ENCODE data around the gene CCDC117. TPM values are rescaled to one million over a fixed set of nuclear protein-coding genes. Genes with fewer than 3 reads are reported as not detected.
"Not testable (repeated sequence)": the region's sequence is repeated elsewhere in the genome, so short reads cannot be mapped to it uniquely, and the experiment has no call there.

CCDC117 gene
- total and polyA plus RNA-seq, 2 donors (not counting 1 experiment from before 2014, with no cell fraction given) = 12.4 to 16.7 TPM

DNA sequence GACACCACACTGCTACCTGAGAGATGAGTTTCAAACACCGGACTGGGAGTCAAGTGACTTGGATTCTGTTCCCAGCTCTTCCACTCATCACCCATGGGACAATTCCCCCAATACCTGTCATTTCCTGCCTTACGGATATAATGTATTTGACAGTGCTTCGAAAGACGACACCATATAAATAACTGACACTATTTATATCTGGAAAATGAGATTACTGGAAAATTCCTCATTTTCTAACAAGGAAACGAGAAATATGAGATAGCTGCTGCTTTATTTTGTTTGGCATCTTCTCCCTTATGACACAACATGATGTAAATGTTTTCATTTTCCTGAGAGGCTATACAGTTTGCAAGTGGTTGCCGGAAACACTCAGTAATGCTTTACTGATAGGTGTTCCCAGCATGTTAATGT lies 22.0 kb upstream of the CCDC117 start:
- peak; percentile 84 to 87 for DNase-seq (ENCODE audit: low read depth in 2 of 2)
- H3K9ac ChIP-seq (ENCODE audit: insufficient read depth, low read length) = no peak overlapping the region
- H3K4me2 ChIP-seq (ENCODE audit: extremely low read depth, insufficient read depth, low read length) = peak overlapping the region; percentile 51

DNA sequence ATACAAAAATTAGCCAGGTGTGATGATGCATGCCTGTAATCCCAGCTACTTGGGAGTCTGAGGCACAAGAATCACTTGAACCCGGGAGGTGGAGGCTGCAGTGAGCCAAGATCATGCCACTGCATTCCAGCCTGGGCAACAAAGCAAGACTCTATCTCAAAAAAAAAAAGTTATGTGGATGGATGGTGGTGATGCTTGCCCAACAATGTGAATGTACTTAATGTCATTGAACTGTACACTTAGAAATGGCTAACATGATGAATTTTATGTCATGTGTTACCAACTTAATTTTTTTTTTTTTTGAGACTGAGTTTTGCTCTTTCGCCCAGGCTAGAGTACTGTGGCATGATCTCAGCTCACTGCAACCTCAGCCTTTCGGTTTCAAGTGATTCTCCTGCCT lies 18.0 kb upstream of the CCDC117 start:
- H3K9ac ChIP-seq (ENCODE audit: insufficient read depth, low read length); H4K20me1 ChIP-seq (ENCODE audit: control insufficient read depth, extremely low read depth, insufficient read depth, low read length); H3K9me3 ChIP-seq (ENCODE audit: control insufficient read depth, insufficient read depth, low read depth, low read length); H3K4me3 ChIP-seq (replicated peaks in 1 of 4; ENCODE audit: control extremely low read depth in 1 of 4, insufficient read depth in 1 of 4, low read depth in 3 of 4, low read length in 4 of 4); H3K79me2 ChIP-seq (ENCODE audit: control insufficient read depth, insufficient read depth, low read length); H3K36me3 ChIP-seq (ENCODE audit: control insufficient read depth, insufficient read depth, low read length); H3K27ac ChIP-seq (ENCODE audit: insufficient read depth, low read length); DNase-seq (ENCODE audit: low read depth in 2 of 2); H3K27me3 ChIP-seq (ENCODE audit: control insufficient read depth, insufficient read depth, low read length); H3K4me1 ChIP-seq (ENCODE audit: control insufficient read depth, extremely low read depth, insufficient read depth, low read length); H3K4me2 ChIP-seq (ENCODE audit: extremely low read depth, insufficient read depth, low read length); H2AFZ ChIP-seq (ENCODE audit: low read length): not testable (repeated sequence)

More for the DNA sequence above, 22.0 kb upstream of the CCDC117 start:
- H3K4me3 ChIP-seq (replicated peaks in 1 of 4; ENCODE audit: control extremely low read depth in 1 of 4, insufficient read depth in 1 of 4, low read depth in 3 of 4, low read length in 4 of 4) = peak overlapping the region in 1 of 4 experiments; percentile 23
- no peaks in the 10 kb centered on the region for H3K79me2 ChIP-seq (ENCODE audit: control insufficient read depth, insufficient read depth, low read length)
- H3K27me3 ChIP-seq (ENCODE audit: control insufficient read depth, insufficient read depth, low read length) = no peaks in the 10 kb centered on the region
- TF ChIP-seq EZH2 (IDR thresholded peaks at IDR 0.05; ENCODE audit: low read length, missing control alignments) = no peak
- TF ChIP-seq, protein P1, sequence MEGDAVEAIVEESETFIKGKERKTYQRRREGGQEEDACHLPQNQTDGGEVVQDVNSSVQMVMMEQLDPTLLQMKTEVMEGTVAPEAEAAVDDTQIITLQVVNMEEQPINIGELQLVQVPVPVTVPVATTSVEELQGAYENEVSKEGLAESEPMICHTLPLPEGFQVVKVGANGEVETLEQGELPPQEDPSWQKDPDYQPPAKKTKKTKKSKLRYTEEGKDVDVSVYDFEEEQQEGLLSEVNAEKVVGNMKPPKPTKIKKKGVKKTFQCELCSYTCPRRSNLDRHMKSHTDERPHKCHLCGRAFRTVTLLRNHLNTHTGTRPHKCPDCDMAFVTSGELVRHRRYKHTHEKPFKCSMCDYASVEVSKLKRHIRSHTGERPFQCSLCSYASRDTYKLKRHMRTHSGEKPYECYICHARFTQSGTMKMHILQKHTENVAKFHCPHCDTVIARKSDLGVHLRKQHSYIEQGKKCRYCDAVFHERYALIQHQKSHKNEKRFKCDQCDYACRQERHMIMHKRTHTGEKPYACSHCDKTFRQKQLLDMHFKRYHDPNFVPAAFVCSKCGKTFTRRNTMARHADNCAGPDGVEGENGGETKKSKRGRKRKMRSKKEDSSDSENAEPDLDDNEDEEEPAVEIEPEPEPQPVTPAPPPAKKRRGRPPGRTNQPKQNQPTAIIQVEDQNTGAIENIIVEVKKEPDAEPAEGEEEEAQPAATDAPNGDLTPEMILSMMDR (conservative IDR thresholded peaks at IDR 0.05 in 1 of 2, IDR thresholded peaks at IDR 0.05 in 1 of 2; ENCODE audit: low read depth in 1 of 2, low read length in 2 of 2) = no peak
- no peak overlapping the region for H2AFZ ChIP-seq (ENCODE audit: low read length)
- no peaks in the 10 kb centered on the region for H4K20me1 ChIP-seq (ENCODE audit: control insufficient read depth, extremely low read depth, insufficient read depth, low read length)
- H3K27ac ChIP-seq (ENCODE audit: insufficient read depth, low read length) = peak overlapping the region; percentile 22
- no peaks in the 10 kb centered on the region for H3K36me3 ChIP-seq (ENCODE audit: control insufficient read depth, insufficient read depth, low read length)
- H3K9me3 ChIP-seq (ENCODE audit: control insufficient read depth, insufficient read depth, low read depth, low read length) = no peaks in the 10 kb centered on the region
- H3K4me1 ChIP-seq (ENCODE audit: control insufficient read depth, extremely low read depth, insufficient read depth, low read length) = no peaks in the 10 kb centered on the region

DNA sequence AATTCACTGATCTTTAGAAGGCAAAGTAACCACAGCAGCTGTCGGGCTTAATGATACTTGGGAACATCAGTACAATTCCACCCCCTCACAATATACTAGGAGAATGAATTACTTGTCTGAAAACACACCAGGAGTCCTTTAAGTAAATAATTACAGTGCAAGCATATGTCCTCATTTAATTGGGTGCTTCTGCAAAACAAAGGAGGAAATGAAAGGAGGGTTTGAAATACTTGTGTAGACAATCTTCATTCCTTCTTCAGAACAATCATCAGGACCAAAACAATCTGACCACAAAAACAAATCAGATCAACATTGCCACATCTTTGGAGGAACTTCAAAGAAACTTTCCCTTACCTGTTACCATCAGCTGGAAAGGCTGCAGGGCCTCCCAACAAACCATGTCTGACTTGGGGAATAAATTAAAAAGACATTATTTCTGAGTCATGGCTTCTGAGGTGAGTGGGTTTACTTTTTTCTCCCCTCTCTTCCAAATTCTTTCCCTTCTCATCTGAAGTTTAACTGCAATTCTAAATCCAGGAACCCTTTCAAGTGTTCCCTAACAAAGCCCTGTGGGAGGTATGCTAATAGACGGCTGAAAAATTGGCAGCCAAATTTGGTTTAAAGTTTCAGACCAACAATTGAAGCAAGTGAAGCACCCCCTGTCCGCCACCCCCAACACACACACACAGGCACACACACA lies 12.5 kb upstream of the CCDC117 start:
- H3K27ac ChIP-seq (ENCODE audit: insufficient read depth, low read length) = no peak overlapping the region
- DNase-seq (ENCODE audit: low read depth in 2 of 2) = peak in 1 of 2 donors; percentile 9

More for the DNA sequence above, 12.5 kb upstream of the CCDC117 start:
- Histone ChIP-seq H3K27me3 (ENCODE audit: control insufficient read depth, insufficient read depth, low read length) (no peaks in the 10 kb centered on the region), H3K4me1 (ENCODE audit: control insufficient read depth, extremely low read depth, insufficient read depth, low read length) (no peaks in the 10 kb centered on the region), H3K79me2 (ENCODE audit: control insufficient read depth, insufficient read depth, low read length) (no peaks in the 10 kb centered on the region), H3K9ac (ENCODE audit: insufficient read depth, low read length) (no peak overlapping the region), H2AFZ (ENCODE audit: low read length) (no peak overlapping the region), H3K9me3 (ENCODE audit: control insufficient read depth, insufficient read depth, low read depth, low read length) (no peaks in the 10 kb centered on the region), H3K4me2 (ENCODE audit: extremely low read depth, insufficient read depth, low read length) (no peak overlapping the region), H4K20me1 (ENCODE audit: control insufficient read depth, extremely low read depth, insufficient read depth, low read length) (no peaks in the 10 kb centered on the region), H3K36me3 (ENCODE audit: control insufficient read depth, insufficient read depth, low read length) (no peaks in the 10 kb centered on the region), H3K4me3 (replicated peaks in 1 of 4; ENCODE audit: control extremely low read depth in 1 of 4, insufficient read depth in 1 of 4, low read depth in 3 of 4, low read length in 4 of 4) (no peak overlapping the region)
- TF ChIP-seq, protein P1 (conservative IDR thresholded peaks at IDR 0.05 in 1 of 2, IDR thresholded peaks at IDR 0.05 in 1 of 2; ENCODE audit: low read depth in 1 of 2, low read length in 2 of 2) = no peak
- no peak for TF ChIP-seq EZH2 (IDR thresholded peaks at IDR 0.05; ENCODE audit: low read length, missing control alignments)
